ENCODE data around the gene SLC44A3.

GRCh38 chr1:94825936-94826335 is 5.8 kb downstream of the SLC44A3 start:
- no peak for TF ChIP-seq CTCF (conservative IDR thresholded peaks at IDR 0.05; ENCODE audit: low read length)
- TF ChIP-seq EZH2phosphoT487 (IDR thresholded peaks at IDR 0.05; ENCODE audit: borderline replicate concordance) = no peak

Measured in Loucy (cell line).